GM19397 (cell line): ENCODE data around the gene NCBP3.
"Not testable (repeated sequence)": the region's sequence is repeated elsewhere in the genome, so short reads cannot be mapped to it uniquely, and the experiment has no call there.

Experiments
- ATAC-seq: cut with Tn5 transposase; IDR thresholded peaks from one replicate; pipeline ENCODE4 v1.9.1; 2021; ENCODE audit warnings: mild to moderate bottlenecking, moderate library complexity; ENCODE audit not compliant: unreplicated experiment

Gene NCBP3

GRCh38 chr17:3794557-3795389 is 51.3 kb downstream of the NCBP3 start:
- no peak for ATAC-seq

GRCh38 chr17:3794152-3794551 is 51.9 kb downstream of the NCBP3 start:
- ATAC-seq, result not testable (repeated sequence)

GRCh38 chr17:3793258-3793657 is 52.8 kb downstream of the NCBP3 start:
- ATAC-seq, result not testable (repeated sequence)

- no peak for ATAC-seq
Measured at GRCh38 chr17:3792481-3792880, 53.6 kb downstream of the NCBP3 start.

GRCh38 chr17:3788200-3788599 is 57.8 kb downstream of the NCBP3 start:
- ATAC-seq, result no peak

GRCh38 chr17:3785323-3785722 is 60.7 kb downstream of the NCBP3 start:
- ATAC-seq, result not testable (repeated sequence)

- ATAC-seq, result no peak
Measured at GRCh38 chr17:3782751-3783150, 63.3 kb downstream of the NCBP3 start.

GRCh38 chr17:3780986-3781385 is 65.1 kb downstream of the NCBP3 start:
- ATAC-seq, result no peak

- ATAC-seq, result no peak
Measured at GRCh38 chr17:3777366-3778120, 68.5 kb downstream of the NCBP3 start.

GRCh38 chr17:3773966-3774365 is 72.1 kb downstream of the NCBP3 start:
- ATAC-seq, result no peak

GRCh38 chr17:3773511-3773910 is 72.5 kb downstream of the NCBP3 start:
- no peak for ATAC-seq

GRCh38 chr17:3772764-3773163 is 73.3 kb downstream of the NCBP3 start:
- no peak for ATAC-seq

GRCh38 chr17:3771140-3771539 is 74.9 kb downstream of the NCBP3 start:
- no peak for ATAC-seq

GRCh38 chr17:3770466-3770865 is 75.6 kb downstream of the NCBP3 start:
- no peak for ATAC-seq

- ATAC-seq, result no peak
Measured at GRCh38 chr17:3768769-3769168, 77.3 kb downstream of the NCBP3 start.

- ATAC-seq, result no peak
Measured at GRCh38 chr17:3768341-3768740, 77.7 kb downstream of the NCBP3 start.

- no peak for ATAC-seq
Measured at GRCh38 chr17:3766779-3767178, 79.3 kb downstream of the NCBP3 start.

- ATAC-seq, result no peak
Measured at GRCh38 chr17:3765981-3766380, 80.1 kb downstream of the NCBP3 start.

- ATAC-seq, result no peak
Measured at GRCh38 chr17:3763777-3764170, 82.3 kb downstream of the NCBP3 start.

GRCh38 chr17:3762922-3763776 is 82.9 kb downstream of the NCBP3 start:
- no peak for ATAC-seq

- ATAC-seq, result no peak
Measured at GRCh38 chr17:3761918-3762380, 84.1 kb downstream of the NCBP3 start.
